ENCODE data around the gene RBM8A.

RBM8A gene

GRCh38 chr1:145891143-145891542 lies 36.1 kb downstream of the RBM8A start:
- 94% methylated on average over 1 of the region's 1 CpG for WGBS
- no peak overlapping the region for H3K4me3 ChIP-seq (ENCODE audit: low read length)
- H3K27ac ChIP-seq (ENCODE audit: low read depth, low read length): no peak overlapping the region
- H3K27me3 ChIP-seq (ENCODE audit: insufficient read depth, low read length): no peaks in the 10 kb centered on the region
- H3K9me3 ChIP-seq (ENCODE audit: insufficient read depth, low read depth, low read length): no peaks in the 10 kb centered on the region
- H3K9ac ChIP-seq (ENCODE audit: low read depth, low read length): no peak overlapping the region
- no peaks in the 10 kb centered on the region for H3K36me3 ChIP-seq (ENCODE audit: insufficient read depth, low read length)
- H3K4me1 ChIP-seq (ENCODE audit: insufficient read depth, low read length): peaks cover 17% of the 10 kb centered on the region

GRCh38 chr1:145889722-145890121 lies 37.6 kb downstream of the RBM8A start:
- 89% methylated on average over 3 of the region's 3 CpGs for WGBS
- Histone ChIP-seq H3K9ac (ENCODE audit: low read depth, low read length) (no peak overlapping the region), H3K27ac (ENCODE audit: low read depth, low read length) (no peak overlapping the region)

GRCh38 chr1:145887631-145888030 lies 39.7 kb downstream of the RBM8A start:
- WGBS: 73% methylated on average over 4 of the region's 5 CpGs

More at GRCh38 chr1:145889722-145890121, 37.6 kb downstream of the RBM8A start:
- Histone ChIP-seq H3K4me1 (ENCODE audit: insufficient read depth, low read length) (peaks cover 17% of the 10 kb centered on the region), H3K9me3 (ENCODE audit: insufficient read depth, low read depth, low read length) (no peaks in the 10 kb centered on the region), H3K36me3 (ENCODE audit: insufficient read depth, low read length) (no peaks in the 10 kb centered on the region), H3K27me3 (ENCODE audit: insufficient read depth, low read length) (peaks cover 9% of the 10 kb centered on the region), H3K4me3 (ENCODE audit: low read length) (no peak overlapping the region)

GRCh38 chr1:145886816-145887215 lies 40.5 kb downstream of the RBM8A start:
- Histone ChIP-seq H3K9ac (ENCODE audit: low read depth, low read length) (no peak overlapping the region), H3K4me1 (ENCODE audit: insufficient read depth, low read length) (peaks cover 10% of the 10 kb centered on the region), H3K27me3 (ENCODE audit: insufficient read depth, low read length) (peaks cover 29% of the 10 kb centered on the region), H3K36me3 (ENCODE audit: insufficient read depth, low read length) (no peaks in the 10 kb centered on the region), H3K27ac (ENCODE audit: low read depth, low read length) (no peak overlapping the region), H3K9me3 (ENCODE audit: insufficient read depth, low read depth, low read length) (no peaks in the 10 kb centered on the region), H3K4me3 (ENCODE audit: low read length) (no peak overlapping the region; the same call in 1 of the 2 replicates)
- 21% methylated on average over 8 of the region's 8 CpGs for WGBS

More at GRCh38 chr1:145887631-145888030, 39.7 kb downstream of the RBM8A start:
- H3K27ac ChIP-seq (ENCODE audit: low read depth, low read length): no peak overlapping the region
- no peak overlapping the region for H3K4me3 ChIP-seq (ENCODE audit: low read length)
- no peaks in the 10 kb centered on the region for H3K36me3 ChIP-seq (ENCODE audit: insufficient read depth, low read length)
- H3K9ac ChIP-seq (ENCODE audit: low read depth, low read length): no peak overlapping the region
- H3K27me3 ChIP-seq (ENCODE audit: insufficient read depth, low read length): peaks cover 28% of the 10 kb centered on the region
- H3K4me1 ChIP-seq (ENCODE audit: insufficient read depth, low read length): peaks cover 16% of the 10 kb centered on the region
- no peaks in the 10 kb centered on the region for H3K9me3 ChIP-seq (ENCODE audit: insufficient read depth, low read depth, low read length)

DNA sequence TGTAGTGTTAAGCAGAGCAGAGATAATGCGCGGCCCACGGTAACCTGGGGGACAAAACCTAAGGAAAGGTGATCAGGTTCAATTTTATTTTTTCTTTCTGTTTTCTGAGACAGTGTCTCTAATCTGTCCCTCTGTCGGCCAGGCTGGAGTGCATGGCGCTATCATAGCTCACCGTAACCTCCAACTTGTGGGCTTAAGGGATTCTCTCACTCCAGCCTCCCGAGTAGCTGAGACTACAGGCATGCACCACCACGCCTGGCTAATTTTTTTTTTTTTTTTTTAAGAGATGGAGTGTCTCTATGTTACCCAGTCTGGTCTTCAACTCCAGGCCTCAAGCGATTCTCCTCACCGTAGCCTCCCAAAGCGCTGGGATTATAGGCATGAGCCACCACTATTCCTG lies 40.9 kb downstream of the RBM8A start:
- Histone ChIP-seq H3K27me3 (ENCODE audit: insufficient read depth, low read length) (peaks cover 29% of the 10 kb centered on the region), H3K27ac (ENCODE audit: low read depth, low read length) (no peak overlapping the region), H3K9me3 (ENCODE audit: insufficient read depth, low read depth, low read length) (no peaks in the 10 kb centered on the region), H3K4me3 (ENCODE audit: low read length) (peak overlapping the region; percentile 91), H3K9ac (ENCODE audit: low read depth, low read length) (no peak overlapping the region), H3K36me3 (ENCODE audit: insufficient read depth, low read length) (no peaks in the 10 kb centered on the region), H3K4me1 (ENCODE audit: insufficient read depth, low read length) (peaks cover 7% of the 10 kb centered on the region)
- WGBS: 57% methylated on average over 9 of the region's 11 CpGs

DNA sequence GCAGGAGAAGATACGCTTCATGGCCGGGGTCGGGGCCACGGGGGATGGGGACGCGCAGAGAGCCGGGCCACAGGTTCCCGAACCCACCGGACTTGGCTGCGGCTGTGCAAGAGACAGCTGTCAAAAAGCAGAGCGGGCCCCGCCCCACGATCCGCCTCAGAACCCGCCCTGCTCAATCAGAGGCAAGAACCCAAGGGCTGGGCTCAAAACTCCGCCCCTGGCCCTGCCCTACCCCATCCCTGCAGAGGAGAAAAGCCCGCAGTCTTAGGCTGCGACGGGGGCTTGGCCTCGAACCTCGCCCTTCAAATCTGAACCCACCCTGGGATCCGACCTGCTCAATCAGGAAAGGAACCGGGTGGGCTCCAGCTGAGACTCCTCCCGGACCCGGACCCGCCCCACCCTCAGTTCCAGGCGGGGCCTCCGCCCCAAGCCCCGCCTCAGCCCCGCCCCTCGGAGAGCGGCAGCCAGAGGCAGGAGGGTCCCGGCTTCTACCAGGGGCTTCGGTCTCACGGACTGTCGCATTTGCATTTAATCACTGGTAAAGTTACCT lies 41.5 kb downstream of the RBM8A start, which contains the start of gene ANKRD35:
ANKRD35 (minus strand) TSS at position 129 of the 550 bp plus-strand sequence; CDS start at position 21, 108 bp downstream.
- H3K4me1 ChIP-seq (ENCODE audit: insufficient read depth, low read length): peaks cover 3% of the 10 kb centered on the region; the same call in 1 of the 2 replicates
- H3K36me3 ChIP-seq (ENCODE audit: insufficient read depth, low read length): no peaks in the 10 kb centered on the region
- no peak within 1 kb of the TSS for H3K9ac ChIP-seq (ENCODE audit: low read depth, low read length)
- peak within 1 kb of the TSS; percentile 91 for H3K4me3 ChIP-seq (ENCODE audit: low read length)
- no peaks in the 10 kb centered on the region for H3K9me3 ChIP-seq (ENCODE audit: insufficient read depth, low read depth, low read length)
- no peak within 1 kb of the TSS for H3K27ac ChIP-seq (ENCODE audit: low read depth, low read length)
- under 1% methylated on average over 36 of the region's 36 CpGs for WGBS
- H3K27me3 ChIP-seq (ENCODE audit: insufficient read depth, low read length): peaks cover 29% of the 10 kb centered on the region

DNA sequence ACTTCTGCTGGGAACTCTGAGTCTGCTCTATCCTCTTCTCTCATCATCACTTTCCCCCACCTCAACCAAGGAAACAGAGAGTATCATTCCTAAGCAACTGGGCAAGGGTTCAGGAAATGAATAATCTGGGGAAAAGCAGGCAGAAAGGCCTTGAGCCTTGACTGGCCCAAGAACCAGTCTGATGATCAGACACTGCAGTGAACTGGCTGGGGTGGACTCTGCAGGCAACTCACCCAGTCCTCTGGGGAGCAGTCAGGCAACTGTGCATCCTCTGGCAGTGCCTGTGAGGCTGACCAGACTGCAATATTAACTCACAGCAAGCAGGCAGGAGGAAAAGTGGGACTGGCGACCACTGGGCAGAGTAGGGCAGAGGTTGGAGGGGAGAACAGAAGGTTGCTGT lies 42.6 kb downstream of the RBM8A start:
- no peaks in the 10 kb centered on the region for H3K9me3 ChIP-seq (ENCODE audit: insufficient read depth, low read depth, low read length)
- H3K27ac ChIP-seq (ENCODE audit: low read depth, low read length): no peak overlapping the region
- no peak overlapping the region for H3K9ac ChIP-seq (ENCODE audit: low read depth, low read length)
- 81% methylated on average over 1 of the region's 1 CpG for WGBS
- H3K27me3 ChIP-seq (ENCODE audit: insufficient read depth, low read length): peaks cover 29% of the 10 kb centered on the region
- no peak overlapping the region for H3K4me3 ChIP-seq (ENCODE audit: low read length)
- peaks cover 11% of the 10 kb centered on the region for H3K4me1 ChIP-seq (ENCODE audit: insufficient read depth, low read length)
- H3K36me3 ChIP-seq (ENCODE audit: insufficient read depth, low read length): no peaks in the 10 kb centered on the region

DNA sequence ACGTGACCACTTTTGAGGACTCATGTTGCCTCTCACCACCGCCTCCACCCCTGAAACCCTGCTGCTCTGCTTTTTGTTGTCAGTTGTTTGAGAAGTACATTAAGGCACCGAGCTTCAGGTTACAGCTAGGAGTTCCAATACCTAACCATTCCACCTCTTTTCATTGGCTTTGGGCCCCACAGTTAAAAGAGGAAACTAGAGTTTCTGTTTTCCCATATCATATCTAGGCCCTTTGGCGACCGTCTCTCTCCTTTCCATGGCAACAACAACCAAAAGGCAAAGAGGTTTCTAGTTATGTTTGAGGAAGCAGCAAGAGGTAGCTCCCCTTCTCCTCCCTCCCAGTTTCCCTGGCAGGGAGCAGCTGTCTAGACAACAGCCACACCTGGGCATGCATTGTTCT lies 47.5 kb downstream of the RBM8A start:
- Histone ChIP-seq H3K4me3 (ENCODE audit: low read length) (no peak overlapping the region), H3K9ac (ENCODE audit: low read depth, low read length) (no peak overlapping the region), H3K4me1 (ENCODE audit: insufficient read depth, low read length) (peaks cover 17% of the 10 kb centered on the region), H3K27me3 (ENCODE audit: insufficient read depth, low read length) (peaks cover 21% of the 10 kb centered on the region), H3K27ac (ENCODE audit: low read depth, low read length) (no peak overlapping the region), H3K9me3 (ENCODE audit: insufficient read depth, low read depth, low read length) (no peaks in the 10 kb centered on the region), H3K36me3 (ENCODE audit: insufficient read depth, low read length) (no peaks in the 10 kb centered on the region)
- 37% methylated on average over 3 of the region's 5 CpGs for WGBS

- Histone ChIP-seq H3K27ac (ENCODE audit: low read depth, low read length) (no peak overlapping the region), H3K9me3 (ENCODE audit: insufficient read depth, low read depth, low read length) (no peaks in the 10 kb centered on the region), H3K4me3 (ENCODE audit: low read length) (no peak overlapping the region), H3K9ac (ENCODE audit: low read depth, low read length) (no peak overlapping the region), H3K36me3 (ENCODE audit: insufficient read depth, low read length) (no peaks in the 10 kb centered on the region), H3K27me3 (ENCODE audit: insufficient read depth, low read length) (peaks cover 17% of the 10 kb centered on the region), H3K4me1 (ENCODE audit: insufficient read depth, low read length) (peaks cover 17% of the 10 kb centered on the region)
- 95% methylated on average over 2 of the region's 2 CpGs for WGBS
Measured at GRCh38 chr1:145878724-145879123, 48.6 kb downstream of the RBM8A start.

GRCh38 chr1:145877923-145878486 lies 49.3 kb downstream of the RBM8A start:
- Histone ChIP-seq H3K9ac (ENCODE audit: low read depth, low read length) (no peak overlapping the region), H3K9me3 (ENCODE audit: insufficient read depth, low read depth, low read length) (no peaks in the 10 kb centered on the region), H3K36me3 (ENCODE audit: insufficient read depth, low read length) (no peaks in the 10 kb centered on the region), H3K27me3 (ENCODE audit: insufficient read depth, low read length) (peaks cover 18% of the 10 kb centered on the region), H3K4me3 (ENCODE audit: low read length) (no peak overlapping the region), H3K4me1 (ENCODE audit: insufficient read depth, low read length) (peaks cover 17% of the 10 kb centered on the region), H3K27ac (ENCODE audit: low read depth, low read length) (no peak overlapping the region)
- WGBS: 79% methylated on average over 7 of the region's 7 CpGs

DNA sequence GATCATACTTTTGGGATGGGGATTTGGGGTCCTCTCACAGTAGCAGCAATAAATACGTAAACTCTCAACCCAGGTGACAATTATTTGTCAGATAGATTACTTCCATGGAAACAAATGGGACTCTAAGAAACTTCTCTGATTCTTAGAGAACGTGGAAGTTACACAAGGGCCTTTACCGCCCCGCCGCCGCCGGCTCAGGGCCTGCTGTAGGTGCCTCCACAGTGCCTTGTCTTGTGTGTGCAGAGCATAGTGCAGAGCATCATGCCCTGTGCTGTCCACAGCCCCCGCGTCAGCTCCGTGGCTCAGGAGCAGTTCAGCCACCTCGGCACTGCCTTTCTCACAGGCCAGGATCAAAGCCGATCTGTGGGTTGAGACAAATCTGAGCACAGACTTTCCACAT lies 52.6 kb downstream of the RBM8A start:
- Histone ChIP-seq H3K9me3 (ENCODE audit: insufficient read depth, low read depth, low read length) (no peaks in the 10 kb centered on the region), H3K36me3 (ENCODE audit: insufficient read depth, low read length) (no peaks in the 10 kb centered on the region), H3K27me3 (ENCODE audit: insufficient read depth, low read length) (peaks cover 34% of the 10 kb centered on the region), H3K4me3 (ENCODE audit: low read length) (no peak overlapping the region), H3K27ac (ENCODE audit: low read depth, low read length) (no peak overlapping the region), H3K9ac (ENCODE audit: low read depth, low read length) (no peak overlapping the region), H3K4me1 (ENCODE audit: insufficient read depth, low read length) (peaks cover 15% of the 10 kb centered on the region)
- 94% methylated on average over 12 of the region's 12 CpGs for WGBS

Data from HUES64 (cell line).